GM10847 (cell line): ENCODE results near the gene PRDM11.

Source experiments
- POLR2A ChIP-seq: IDR thresholded peaks from 2 replicates; pipeline ENCODE4 v1.6.1; 2011; ENCODE audit not compliant: insufficient read length; ENCODE audit errors: extremely low read depth

PRDM11 gene

DNA sequence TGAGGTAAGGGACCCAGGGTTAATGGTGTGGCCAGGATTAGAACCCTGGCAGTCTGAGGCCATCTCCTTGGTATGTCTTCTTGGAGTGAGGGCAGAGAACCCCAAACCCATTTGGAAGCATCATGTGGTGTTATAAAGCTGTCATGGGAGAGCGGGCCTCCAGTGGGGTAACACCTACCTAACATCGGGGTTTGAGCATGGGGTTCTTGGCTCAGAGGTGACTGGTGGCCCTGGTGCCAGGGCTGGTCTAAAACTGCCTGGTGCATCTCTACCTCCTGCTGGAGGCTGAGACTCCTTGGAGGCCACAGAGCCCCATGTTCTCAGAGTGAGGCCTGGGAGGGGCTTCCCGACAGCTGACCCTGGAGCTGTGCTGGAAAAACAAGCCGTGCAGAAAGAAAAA lies 4.5 kb downstream of the PRDM11 start:
- no peak for TF ChIP-seq POLR2A

DNA sequence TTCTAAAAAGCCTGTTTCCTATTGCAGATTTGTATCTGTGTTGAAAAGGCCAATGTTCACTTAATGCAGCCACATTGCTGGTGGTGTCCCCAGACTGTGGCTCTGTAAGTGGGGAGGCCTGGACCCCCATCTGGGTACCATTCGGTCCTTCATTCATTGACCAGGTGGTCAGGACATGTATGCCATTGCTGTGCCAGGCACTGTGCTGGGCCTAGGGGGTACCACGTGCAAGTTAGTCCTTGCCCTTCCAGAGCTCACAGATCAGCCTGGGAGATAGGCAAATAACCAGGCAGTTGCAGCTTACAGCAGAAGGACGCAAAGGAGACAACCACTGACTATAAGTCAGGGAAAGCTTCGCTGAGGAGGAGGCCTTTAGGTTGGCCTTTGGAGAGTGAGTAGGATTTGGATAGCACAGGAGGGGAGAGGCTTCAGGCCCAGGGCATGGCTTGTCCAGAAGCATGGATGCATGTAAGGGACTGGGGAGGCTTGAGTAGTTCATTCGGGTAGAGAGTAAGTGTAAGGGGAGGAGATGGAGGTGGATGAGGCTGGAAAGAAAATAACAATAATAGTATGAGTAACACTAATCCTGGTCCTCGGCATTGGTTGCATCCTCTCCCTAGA lies 5.0 kb downstream of the PRDM11 start:
- no peak for TF ChIP-seq POLR2A

DNA sequence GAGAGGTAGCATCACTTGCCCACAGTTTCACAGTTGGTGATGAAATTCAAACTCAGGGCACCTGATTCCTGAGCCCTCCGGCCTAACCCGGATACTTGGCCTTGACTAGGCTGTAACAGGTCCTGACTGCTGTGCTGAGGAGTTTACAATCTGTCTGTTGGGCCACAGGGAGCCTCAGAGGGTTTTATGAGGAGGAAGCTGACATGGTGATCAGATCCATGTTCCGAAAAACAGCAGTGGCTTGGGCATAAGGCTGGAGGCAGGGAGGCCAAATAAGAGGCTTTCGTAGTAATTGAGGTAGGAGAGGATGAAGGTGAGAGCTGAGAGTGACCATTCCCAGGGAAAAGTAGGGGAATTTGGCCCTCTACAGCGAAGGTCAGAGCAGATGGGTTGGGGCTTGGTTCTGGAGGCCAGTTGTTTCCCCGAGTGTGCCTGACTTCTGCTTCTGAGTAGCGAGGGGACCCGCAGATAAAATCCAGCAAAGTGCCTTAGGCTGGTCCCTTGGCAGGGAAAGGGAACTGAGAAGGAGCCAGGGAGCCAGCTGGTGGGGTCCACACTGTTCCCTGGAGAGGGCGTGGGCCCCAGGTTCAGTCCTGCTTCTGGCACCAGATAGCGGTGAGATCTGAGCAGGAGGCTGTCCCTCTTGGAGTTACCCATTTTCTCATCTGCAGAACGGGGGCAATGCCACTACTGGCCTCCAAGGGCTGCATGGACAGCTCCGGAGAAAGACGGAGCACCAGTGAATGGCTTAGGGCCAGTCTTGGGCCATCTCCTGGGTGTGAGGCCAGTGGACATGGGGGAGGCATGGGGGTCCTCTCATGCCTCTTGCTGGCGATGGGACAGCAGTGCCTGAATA lies 6.5 kb downstream of the PRDM11 start:
- TF ChIP-seq POLR2A, result no peak

DNA sequence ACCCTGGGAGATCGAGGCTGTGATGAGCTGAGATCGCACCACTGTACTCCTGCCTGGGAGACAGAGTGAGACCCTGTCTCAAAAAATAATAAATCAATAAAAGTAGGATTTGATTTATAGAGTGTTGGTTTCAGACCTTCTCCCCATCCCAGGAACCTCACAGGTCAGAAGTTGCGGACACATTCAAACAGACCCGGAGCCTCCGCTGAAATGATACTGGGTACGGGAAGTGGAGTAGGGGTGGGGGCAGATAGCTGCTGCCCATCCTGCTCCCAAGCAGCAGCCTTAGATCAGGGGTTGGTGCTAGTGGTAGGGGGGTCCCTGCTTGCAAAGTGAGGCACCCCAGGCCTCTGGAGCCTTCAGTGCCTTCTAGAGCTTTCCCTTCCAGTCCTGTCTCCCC lies 7.8 kb downstream of the PRDM11 start:
- TF ChIP-seq POLR2A, result no peak

DNA sequence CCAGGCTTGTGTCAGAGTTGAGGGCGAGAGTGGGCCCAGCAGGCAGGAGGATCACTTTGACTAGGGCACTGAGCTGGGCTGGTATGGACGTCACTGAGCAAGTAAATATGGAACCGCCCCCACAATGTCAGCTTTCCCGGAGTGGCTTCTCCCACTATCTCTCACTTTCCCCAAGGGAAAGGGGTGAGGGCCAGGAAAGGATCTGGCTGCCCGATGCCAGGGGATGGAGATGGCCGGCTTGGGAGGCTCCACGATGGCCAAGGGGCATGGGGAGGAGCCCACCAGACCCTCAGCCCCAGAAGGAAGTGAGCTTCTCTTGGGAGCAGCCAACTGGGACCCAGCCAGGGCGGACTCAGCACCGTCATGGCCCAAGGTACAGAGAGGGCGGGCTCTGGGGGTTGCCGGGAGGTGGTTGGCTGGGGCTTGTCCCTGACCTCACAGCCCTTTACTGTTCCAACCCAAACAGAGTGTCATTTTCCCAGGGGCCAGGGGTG lies 8.7 kb downstream of the PRDM11 start:
- no peak for TF ChIP-seq POLR2A

DNA sequence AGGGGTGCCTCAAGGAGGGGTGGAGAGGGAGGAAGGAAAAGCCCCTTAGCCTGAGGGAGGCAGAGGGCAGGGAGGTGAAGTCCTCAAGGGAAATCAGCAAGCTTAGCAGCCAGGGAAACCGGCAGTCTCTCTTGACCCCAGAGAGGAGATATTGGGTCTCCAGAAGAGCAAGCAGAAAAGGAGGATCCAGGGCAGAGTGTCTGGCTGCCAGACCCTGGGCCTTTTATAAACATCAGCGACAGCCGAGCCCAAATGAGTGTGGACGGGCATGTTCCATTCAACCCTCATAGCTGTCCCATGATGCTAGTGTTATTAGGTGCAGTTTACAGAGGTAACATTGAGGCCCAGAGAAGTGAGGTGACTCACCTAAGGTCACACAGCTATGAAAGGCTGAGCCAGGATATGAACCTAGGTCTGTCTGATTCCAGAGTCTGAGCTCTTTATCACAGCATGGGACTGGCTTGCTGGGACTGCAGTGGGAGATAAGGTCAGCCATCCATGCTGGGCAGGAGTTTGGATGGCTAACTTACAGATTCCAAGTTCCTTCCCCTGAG lies 9.3 kb downstream of the PRDM11 start:
- TF ChIP-seq POLR2A, result no peak

DNA sequence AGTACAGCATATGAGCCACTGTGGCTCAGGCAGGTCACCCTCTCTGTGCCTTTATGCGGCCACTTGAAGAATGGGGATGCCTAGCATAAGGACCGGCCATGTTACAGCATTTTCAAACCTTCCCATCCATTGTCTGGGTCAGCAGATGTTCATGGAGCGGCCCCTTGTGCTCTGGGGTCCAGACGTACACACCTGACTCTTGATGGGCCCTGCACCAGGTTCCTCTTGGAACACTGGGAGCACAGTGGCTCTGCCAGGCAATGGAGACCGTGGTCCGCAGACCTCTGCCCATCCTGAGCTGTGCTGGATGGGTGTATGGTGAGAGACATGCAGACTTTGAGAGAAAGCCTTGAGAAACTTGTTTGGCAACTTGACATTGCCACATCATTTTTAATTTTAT lies 9.8 kb downstream of the PRDM11 start:
- no peak for TF ChIP-seq POLR2A

DNA sequence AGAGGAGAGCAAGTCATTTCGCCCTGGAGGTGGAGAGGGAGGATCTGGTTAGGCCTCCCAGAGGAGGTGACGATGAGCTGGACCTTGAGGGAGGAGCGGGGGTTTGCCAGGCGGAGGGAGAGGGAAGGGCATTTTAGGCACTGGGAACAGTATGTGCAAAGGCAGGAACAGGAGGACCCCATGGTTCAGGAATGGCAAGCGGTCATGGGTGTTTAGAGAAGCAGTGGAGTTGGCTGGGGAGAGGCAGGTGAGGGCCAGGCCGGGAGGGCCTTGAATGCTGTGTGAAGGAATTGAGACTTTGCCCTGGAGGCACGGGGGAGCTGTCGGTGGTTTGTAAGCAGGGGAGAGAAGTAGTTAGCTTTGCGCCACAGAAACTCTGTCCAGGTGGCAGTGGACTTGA lies 10.3 kb downstream of the PRDM11 start:
- no peak for TF ChIP-seq POLR2A

DNA sequence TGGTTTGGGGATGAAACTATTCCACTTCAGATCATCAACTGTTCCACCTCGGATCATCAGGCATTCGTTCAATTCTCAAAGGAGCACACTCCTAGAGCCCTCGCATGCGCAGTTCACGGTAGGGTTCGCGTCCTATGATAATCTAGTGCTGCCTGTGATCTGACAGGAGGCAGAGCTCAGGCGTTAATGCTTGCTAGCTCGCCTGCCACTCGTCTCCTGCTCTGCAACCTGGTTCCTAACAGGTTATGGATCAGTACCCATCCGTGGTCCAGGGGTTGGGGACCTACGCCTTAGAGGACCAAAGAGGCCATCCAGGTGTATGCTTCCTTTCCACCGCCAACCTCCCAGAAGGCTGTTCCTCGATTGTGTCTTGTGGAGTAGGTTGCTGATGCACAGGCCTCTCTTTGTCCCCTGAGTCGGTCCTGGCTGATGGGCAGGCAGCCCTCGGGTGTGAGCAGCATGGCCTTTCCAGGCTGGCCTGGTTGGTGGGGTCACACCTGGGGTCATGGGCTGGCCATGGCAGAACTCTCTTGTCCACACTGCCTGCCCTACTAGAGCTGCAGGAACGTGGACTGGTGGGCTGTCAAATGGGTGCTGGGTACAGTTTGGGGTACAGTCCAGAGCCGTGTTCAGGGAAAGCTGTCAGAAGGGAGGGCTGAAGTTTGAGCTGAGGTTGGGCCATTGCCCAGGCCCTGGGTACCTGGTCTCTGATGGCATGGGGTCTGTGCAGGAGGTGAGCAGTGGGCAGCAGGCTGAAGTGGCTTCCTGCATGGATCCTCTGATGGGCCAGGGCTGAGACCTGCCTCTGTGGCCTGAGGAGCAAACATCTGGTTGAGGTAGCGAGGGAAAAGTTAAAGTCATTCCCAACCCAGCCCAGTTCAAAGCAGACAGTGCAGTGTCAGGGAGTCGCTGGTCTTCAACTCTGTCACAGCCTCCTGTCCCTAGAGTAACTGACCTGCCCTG lies 11.1 kb downstream of the PRDM11 start:
- no peak for TF ChIP-seq POLR2A

DNA sequence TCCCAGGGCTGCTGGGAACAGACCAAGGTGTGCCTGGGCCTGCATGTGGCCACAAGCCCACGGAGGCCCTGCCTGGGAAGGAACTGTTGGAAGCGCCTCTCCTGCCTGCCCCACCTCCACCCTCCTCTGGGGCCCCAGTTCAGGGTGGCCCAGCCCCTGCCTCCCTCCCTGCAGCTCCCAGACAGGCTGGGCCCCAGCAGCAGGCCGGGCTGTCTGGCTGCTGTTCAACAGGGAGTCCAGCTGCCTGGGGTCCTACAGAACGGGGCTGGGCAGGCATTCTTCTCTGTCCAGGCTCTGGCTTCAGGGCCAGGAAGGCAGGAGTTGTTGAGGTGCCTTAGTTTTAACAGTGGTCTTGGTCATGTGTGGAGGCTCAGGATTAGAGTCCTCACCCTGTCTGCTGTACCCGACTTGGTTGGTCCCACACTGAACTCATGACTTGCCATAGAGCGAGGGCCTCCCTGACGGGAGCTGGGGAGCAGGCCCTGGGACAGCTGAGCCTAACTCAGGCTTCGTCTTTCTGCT lies 11.8 kb downstream of the PRDM11 start:
- TF ChIP-seq POLR2A, result no peak

DNA sequence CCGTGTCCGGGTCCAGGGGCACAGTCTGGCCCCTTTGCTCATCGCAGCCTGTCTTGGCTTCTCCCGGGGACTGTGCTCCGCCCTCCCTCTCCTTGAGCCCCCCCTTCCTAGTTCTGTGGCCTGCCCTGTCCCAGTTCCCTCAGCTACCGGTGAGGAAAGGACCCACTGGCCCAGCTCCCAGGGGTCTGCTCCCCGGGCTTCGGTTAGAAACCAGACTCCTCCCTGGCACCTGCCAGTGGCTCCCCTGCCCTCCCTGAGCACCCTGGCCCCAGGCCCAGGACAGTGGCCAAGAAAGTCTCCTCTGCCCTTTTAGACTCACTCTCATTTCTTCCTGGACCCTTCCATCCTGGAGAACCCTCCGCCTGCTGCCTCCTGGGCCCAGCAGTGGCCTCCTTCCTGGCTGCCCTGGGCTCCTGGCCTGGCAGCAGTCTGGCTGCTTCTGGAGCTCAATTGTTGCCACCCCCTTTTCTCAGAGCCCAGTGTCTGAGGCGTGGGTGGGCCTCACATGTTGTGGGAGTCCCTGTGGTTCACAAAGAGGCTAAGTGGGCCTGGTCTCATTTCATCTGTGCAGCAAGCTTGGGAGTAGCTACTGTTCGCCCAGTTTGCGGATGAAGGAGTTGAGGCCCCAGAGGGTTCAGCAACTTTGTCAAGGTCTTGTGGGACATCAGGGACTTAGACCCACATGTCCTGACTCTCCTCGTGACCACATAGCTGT lies 12.6 kb downstream of the PRDM11 start:
- no peak for TF ChIP-seq POLR2A

DNA sequence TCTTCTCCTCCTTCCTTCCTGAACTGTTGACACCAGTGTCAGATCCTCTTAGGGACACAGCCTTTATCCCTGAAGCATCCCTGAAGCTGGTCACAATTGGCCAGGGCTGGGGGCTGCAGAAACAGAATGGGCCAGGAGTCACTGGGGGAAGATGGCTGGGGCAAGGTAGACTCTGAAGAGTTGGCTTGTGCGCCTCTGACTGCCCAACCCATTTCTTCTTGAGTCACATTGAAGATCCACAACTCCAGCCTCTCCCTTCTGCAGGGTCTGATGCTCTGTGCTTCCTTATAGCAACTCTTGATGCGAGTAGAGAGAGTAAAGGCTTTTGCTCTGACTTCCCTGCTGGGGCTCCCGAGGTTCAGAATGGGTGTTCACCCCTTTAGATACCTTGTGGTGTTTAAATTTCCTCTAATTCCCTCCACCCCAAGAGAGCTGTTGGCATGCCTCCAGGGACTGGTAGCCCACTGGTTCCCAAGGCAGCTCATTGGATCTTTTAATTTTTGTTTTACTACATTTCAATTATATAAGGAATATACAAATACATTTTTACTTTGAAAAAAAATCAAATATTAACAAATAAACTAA lies 13.4 kb downstream of the PRDM11 start:
- TF ChIP-seq POLR2A, result no peak

DNA sequence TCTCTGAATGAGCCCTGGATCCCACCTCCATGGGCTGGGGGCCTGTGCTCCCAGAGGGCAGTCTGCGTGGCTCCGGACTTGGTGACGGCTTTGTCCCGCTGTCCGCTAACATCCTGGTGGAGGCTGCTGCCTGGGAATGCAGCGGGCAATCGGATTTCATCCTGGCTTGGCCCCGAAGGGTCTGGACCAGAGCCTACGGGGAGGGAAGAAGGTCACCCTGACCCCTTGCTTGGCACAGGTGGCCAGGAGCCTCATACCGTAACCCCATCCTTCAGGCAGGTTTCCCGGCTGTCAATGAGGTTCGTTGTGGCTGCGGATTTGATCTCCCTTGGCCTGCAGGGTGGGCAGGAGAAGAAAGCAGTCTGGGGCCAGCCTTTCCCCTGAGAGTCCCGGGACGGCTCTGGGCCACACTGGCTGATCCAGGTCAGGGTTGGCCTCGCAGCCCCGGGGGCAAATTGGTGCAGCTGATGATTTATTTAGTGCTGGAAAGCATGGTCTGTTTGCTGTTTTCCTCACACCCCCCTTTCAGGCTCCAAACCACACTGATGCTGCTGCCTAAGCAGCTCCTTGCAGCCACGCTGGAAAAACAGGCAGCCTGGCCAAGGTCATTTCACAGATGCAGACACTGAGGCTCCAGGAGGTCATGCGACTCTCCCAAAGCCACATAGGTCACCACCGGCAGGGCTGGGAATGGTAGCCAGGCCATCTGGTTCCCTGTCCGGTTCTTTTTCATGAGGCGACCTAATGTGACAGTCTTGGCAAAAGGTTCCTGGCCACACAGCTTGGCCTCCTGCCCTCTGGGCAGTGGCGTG lies 15.0 kb downstream of the PRDM11 start:
- no peak for TF ChIP-seq POLR2A
